OCI-LY3 (cell line): ENCODE data around the gene SOWAHD.

Experiments
- H2AFZ ChIP-seq: fragments of 200-600, 300-600 bp; shearing (Covaris generic); 2 replicates; pipeline ENCODE4 v1.6.0; 2014; ENCODE audit warnings: antibody characterized with exemption, low read depth, low read length
- H3K27ac ChIP-seq: fragments of 200-600, 300-600 bp; sonication (generic); 2 replicates; pipeline ENCODE4 v1.5.1; 2014; ENCODE audit warnings: mild to moderate bottlenecking, low read length, moderate library complexity, mixed read lengths
- H3K27me3 ChIP-seq: fragments of 200-600, 300-600 bp; sonication (generic); 2 replicates; pipeline ENCODE4 v1.6.1; 2014; ENCODE audit warnings: low read depth, low read length, mixed read lengths
- H3K36me3 ChIP-seq: fragments of 200-600, 300-600 bp; sonication (generic); replicated peaks from 2 replicates; pipeline ENCODE3; 2014; ENCODE audit warnings: low read depth, low read length, mixed read lengths
- H3K4me1 ChIP-seq: fragments of 300-600, 200-600 bp; sonication (generic); 2 replicates; pipeline ENCODE4 v1.6.1; 2014; ENCODE audit warnings: low read length, mixed read lengths
- H3K4me2 ChIP-seq: fragments of 200-600, 300-600 bp; sonication (generic); 2 replicates; pipeline ENCODE4 v1.6.1; 2014; ENCODE audit warnings: low read length, mixed read lengths
- H3K4me3 ChIP-seq: fragments of 300-600, 200-600 bp; sonication (generic); 2 replicates; pipeline ENCODE4 v1.5.1; 2014; ENCODE audit warnings: antibody characterized with exemption, mild to moderate bottlenecking, low read length, moderate library complexity
- H3K79me2 ChIP-seq: fragments of 300-600, 200-600 bp; shearing (Covaris generic); 2 replicates; pipeline ENCODE4 v1.6.1; 2014; ENCODE audit warnings: mild to moderate bottlenecking, low read length, mixed read lengths
- H3K9ac ChIP-seq: fragments of 300-600, 200-600 bp; shearing (Covaris generic); 2 replicates; pipeline ENCODE4 v1.6.0; 2014; ENCODE audit warnings: mild to moderate bottlenecking, low read length, moderate library complexity
- H3K9me3 ChIP-seq: fragments of 200-600, 300-600 bp; shearing (Covaris generic); 2 replicates; pipeline ENCODE4 v1.6.1; 2014; ENCODE audit warnings: low read length, mixed read lengths; ENCODE audit not compliant: insufficient read depth
- H4K20me1 ChIP-seq: fragments of 200-600, 300-600 bp; sonication (generic); 2 replicates; pipeline ENCODE4 v1.6.1; 2016; ENCODE audit warnings: low read length, mixed read lengths; ENCODE audit not compliant: insufficient read depth
- CTCF ChIP-seq: fragments of 200-600, 300-600 bp; sonication (generic); IDR thresholded peaks from 2 replicates; pipeline ENCODE4 v1.5.1; 2014; ENCODE audit warnings: antibody characterized with exemption, low read length, low read depth
- EZH2phosphoT487 ChIP-seq: fragments of 200-600 bp; shearing (Covaris generic); IDR thresholded peaks from 2 replicates; pipeline ENCODE4 v1.6.1; 2018; ENCODE audit warnings: antibody characterized with exemption, mixed run types, low read depth

SOWAHD gene

GRCh38 chrX:119721926-119722325 lies 36.5 kb upstream of the SOWAHD start:
- Histone ChIP-seq H3K27ac (no peak overlapping the region), H3K9ac (no peak overlapping the region), H3K4me3 (no peak overlapping the region), H4K20me1 (no peaks in the 10 kb centered on the region), H3K79me2 (no peaks in the 10 kb centered on the region), H2AFZ (no peak overlapping the region), H3K4me1 (no peaks in the 10 kb centered on the region), H3K9me3 (no peaks in the 10 kb centered on the region), H3K36me3 (no peaks in the 10 kb centered on the region), H3K4me2 (no peak overlapping the region), H3K27me3 (no peaks in the 10 kb centered on the region)
- no peak for TF ChIP-seq EZH2phosphoT487
- no peak for TF ChIP-seq CTCF

GRCh38 chrX:119726900-119727555 lies 31.4 kb upstream of the SOWAHD start:
- Histone ChIP-seq H3K4me1 (peaks cover 11% of the 10 kb centered on the region), H3K4me3 (no peak overlapping the region), H3K79me2 (no peaks in the 10 kb centered on the region), H3K36me3 (no peaks in the 10 kb centered on the region), H3K9ac (no peak overlapping the region), H3K9me3 (no peaks in the 10 kb centered on the region), H2AFZ (0 out of 2 replicates have a peak overlapping the region, but pooled peaks have one; percentile 21), H3K4me2 (no peak overlapping the region), H4K20me1 (no peaks in the 10 kb centered on the region), H3K27ac (no peak overlapping the region), H3K27me3 (no peaks in the 10 kb centered on the region; the same call in 1 of the 2 replicates)
- TF ChIP-seq CTCF (no peak), EZH2phosphoT487 (no peak)

- Histone ChIP-seq H2AFZ (no peak overlapping the region), H3K4me2 (peak overlapping the region; percentile 73), H3K9me3 (no peaks in the 10 kb centered on the region), H3K36me3 (no peaks in the 10 kb centered on the region), H4K20me1 (no peaks in the 10 kb centered on the region), H3K4me1 (peaks cover 11% of the 10 kb centered on the region), H3K9ac (0 out of 2 replicates have a peak overlapping the region, but pooled peaks have one; percentile 28), H3K4me3 (peak overlapping the region; percentile 73), H3K79me2 (no peaks in the 10 kb centered on the region), H3K27ac (no peak overlapping the region), H3K27me3 (no peaks in the 10 kb centered on the region; the same call in 1 of the 2 replicates)
- TF ChIP-seq CTCF, result peak; percentile 57
- TF ChIP-seq EZH2phosphoT487, result no peak
These were observed 29.9 kb upstream of the SOWAHD start for GRCh38 chrX:119728487-119728886.

- TF ChIP-seq EZH2phosphoT487 (no peak), CTCF (peak; percentile 66)
- Histone ChIP-seq H3K4me3 (peak overlapping the region; percentile 73), H4K20me1 (no peaks in the 10 kb centered on the region), H3K9ac (peak overlapping the region; percentile 28; the same call in 1 of the 2 replicates), H3K36me3 (no peaks in the 10 kb centered on the region), H3K9me3 (no peaks in the 10 kb centered on the region), H3K4me2 (peak overlapping the region; percentile 73), H3K79me2 (no peaks in the 10 kb centered on the region), H3K4me1 (peaks cover 11% of the 10 kb centered on the region), H3K27ac (no peak overlapping the region), H2AFZ (no peak overlapping the region; the same call in 1 of the 2 replicates), H3K27me3 (no peaks in the 10 kb centered on the region; the same call in 1 of the 2 replicates)
These were observed 28.8 kb upstream of the SOWAHD start for GRCh38 chrX:119729408-119730201.
